Measurements from ENCODE around the gene PLCL1. TPM values are rescaled to one million over a fixed set of nuclear protein-coding genes. Genes with fewer than 3 reads are reported as not detected.

The PLCL1 gene
- total RNA-seq, 4 donors from 2014 or later: 1.0 to 3.7 (median 2.6) TPM

- H3K4me3 ChIP-seq (ENCODE audit: low read depth, poor library complexity, severe bottlenecking): no peak overlapping the region
- no peak for TF ChIP-seq POLR2A (IDR thresholded peaks at IDR 0.05)
- no peak for TF ChIP-seq CTCF (IDR thresholded peaks at IDR 0.05)
- intact Hi-C loops (cut with DNase I; ENCODE audit: low total_unique reads): no loop called here
- no peak for DNase-seq (ENCODE audit: low spot score in 2 of 2)
- WGBS, 2 donors: 96% methylated on average over 5 of the region's 5 CpGs
These were observed 148.3 kb downstream of the PLCL1 start for GRCh38 chr2:197952540-197953202.

GRCh38 chr2:197954328-197954727, 149.9 kb downstream of the PLCL1 start:
- H3K4me3 ChIP-seq (ENCODE audit: low read depth, poor library complexity, severe bottlenecking): no peak overlapping the region
- 82 to 85% methylated on average over 4 of the region's 4 CpGs for WGBS, 2 donors
- no peak for DNase-seq (ENCODE audit: low spot score in 2 of 2)
- intact Hi-C loops (cut with DNase I; ENCODE audit: low total_unique reads): no loop called here
- no peak for TF ChIP-seq CTCF (IDR thresholded peaks at IDR 0.05)
- no peak for TF ChIP-seq POLR2A (IDR thresholded peaks at IDR 0.05)

- intact Hi-C loops (cut with DNase I; ENCODE audit: low total_unique reads): no loop called here
- DNase-seq (ENCODE audit: low spot score in 2 of 2): no peak
- 64% methylated on average over 3 of the region's 3 CpGs for WGBS, 2 donors
- TF ChIP-seq CTCF (IDR thresholded peaks at IDR 0.05) (no peak), POLR2A (IDR thresholded peaks at IDR 0.05) (no peak)
- no peak overlapping the region for H3K4me3 ChIP-seq (ENCODE audit: low read depth, poor library complexity, severe bottlenecking)
These were observed 154.3 kb downstream of the PLCL1 start for GRCh38 chr2:197958592-197959150.

GRCh38 chr2:197959383-197959782, 155.0 kb downstream of the PLCL1 start:
- TF ChIP-seq POLR2A (IDR thresholded peaks at IDR 0.05) (no peak), CTCF (IDR thresholded peaks at IDR 0.05) (no peak)
- intact Hi-C loops (cut with DNase I; ENCODE audit: low total_unique reads): no loop called here
- WGBS, 2 donors: 84 to 91% methylated on average over 1 of the region's 1 CpG
- DNase-seq (ENCODE audit: low spot score in 2 of 2): no peak
- H3K4me3 ChIP-seq (ENCODE audit: low read depth, poor library complexity, severe bottlenecking): no peak overlapping the region

- DNase-seq (ENCODE audit: low spot score in 2 of 2): no peak
- intact Hi-C loops (cut with DNase I; ENCODE audit: low total_unique reads): no loop called here
- WGBS, 2 donors: 32 to 42% methylated on average over 2 of the region's 2 CpGs
- no peak for TF ChIP-seq POLR2A (IDR thresholded peaks at IDR 0.05)
- no peak for TF ChIP-seq CTCF (IDR thresholded peaks at IDR 0.05)
- no peak overlapping the region for H3K4me3 ChIP-seq (ENCODE audit: low read depth, poor library complexity, severe bottlenecking)
These were observed 156.4 kb downstream of the PLCL1 start for GRCh38 chr2:197960786-197961185.

- intact Hi-C loops (cut with DNase I; ENCODE audit: low total_unique reads): no loop called here
- no peak overlapping the region for H3K4me3 ChIP-seq (ENCODE audit: low read depth, poor library complexity, severe bottlenecking)
- DNase-seq (ENCODE audit: low spot score in 2 of 2): no peak
- TF ChIP-seq POLR2A (IDR thresholded peaks at IDR 0.05): no peak
- TF ChIP-seq CTCF (IDR thresholded peaks at IDR 0.05): no peak
These were observed 160.3 kb downstream of the PLCL1 start for GRCh38 chr2:197964720-197965119.

Measured in lower leg skin (tissue), 4 donors.